Measurements from ENCODE around the gene KCNAB2.
"Not testable (repeated sequence)": the region's sequence is repeated elsewhere in the genome, so short reads cannot be mapped to it uniquely, and the experiment has no call there.

Gene KCNAB2

GRCh38 chr1:6012529-6013318 lies 33.0 kb upstream of the KCNAB2 start:
- TF ChIP-seq CTCF (IDR thresholded peaks at IDR 0.05) (no peak), ZFX (IDR thresholded peaks at IDR 0.05; ENCODE audit: borderline replicate concordance) (no peak)
- H3K27ac ChIP-seq, result no peak overlapping the region

GRCh38 chr1:6013491-6013890 lies 32.2 kb upstream of the KCNAB2 start:
- no peak overlapping the region for H3K27ac ChIP-seq
- no peak for TF ChIP-seq ZFX (IDR thresholded peaks at IDR 0.05; ENCODE audit: borderline replicate concordance)
- TF ChIP-seq CTCF (IDR thresholded peaks at IDR 0.05), result no peak

- H3K27ac ChIP-seq, result no peak overlapping the region
Observed at GRCh38 chr1:6014130-6014999, 31.3 kb upstream of the KCNAB2 start.

GRCh38 chr1:6016191-6016865 lies 29.4 kb upstream of the KCNAB2 start:
- TF ChIP-seq CTCF (IDR thresholded peaks at IDR 0.05) (no peak), ZFX (IDR thresholded peaks at IDR 0.05; ENCODE audit: borderline replicate concordance) (no peak)
- no peak overlapping the region for H3K27ac ChIP-seq

More at GRCh38 chr1:6014130-6014999, 31.3 kb upstream of the KCNAB2 start:
- TF ChIP-seq ZFX (IDR thresholded peaks at IDR 0.05; ENCODE audit: borderline replicate concordance) (no peak), CTCF (IDR thresholded peaks at IDR 0.05) (no peak)

- not testable (repeated sequence) for H3K27ac ChIP-seq
Observed at GRCh38 chr1:6017654-6018053, 28.0 kb upstream of the KCNAB2 start.

- no peak for TF ChIP-seq ZFX (IDR thresholded peaks at IDR 0.05; ENCODE audit: borderline replicate concordance)
- no peak overlapping the region for H3K27ac ChIP-seq
Observed at GRCh38 chr1:6019166-6019845, 26.4 kb upstream of the KCNAB2 start.

GRCh38 chr1:6022193-6022592 lies 23.5 kb upstream of the KCNAB2 start:
- no peak overlapping the region for H3K27ac ChIP-seq
- no peak for TF ChIP-seq CTCF (IDR thresholded peaks at IDR 0.05)
- TF ChIP-seq ZFX (IDR thresholded peaks at IDR 0.05; ENCODE audit: borderline replicate concordance), result no peak
